ENCODE results near the gene LTBP2.

The LTBP2 gene

DNA sequence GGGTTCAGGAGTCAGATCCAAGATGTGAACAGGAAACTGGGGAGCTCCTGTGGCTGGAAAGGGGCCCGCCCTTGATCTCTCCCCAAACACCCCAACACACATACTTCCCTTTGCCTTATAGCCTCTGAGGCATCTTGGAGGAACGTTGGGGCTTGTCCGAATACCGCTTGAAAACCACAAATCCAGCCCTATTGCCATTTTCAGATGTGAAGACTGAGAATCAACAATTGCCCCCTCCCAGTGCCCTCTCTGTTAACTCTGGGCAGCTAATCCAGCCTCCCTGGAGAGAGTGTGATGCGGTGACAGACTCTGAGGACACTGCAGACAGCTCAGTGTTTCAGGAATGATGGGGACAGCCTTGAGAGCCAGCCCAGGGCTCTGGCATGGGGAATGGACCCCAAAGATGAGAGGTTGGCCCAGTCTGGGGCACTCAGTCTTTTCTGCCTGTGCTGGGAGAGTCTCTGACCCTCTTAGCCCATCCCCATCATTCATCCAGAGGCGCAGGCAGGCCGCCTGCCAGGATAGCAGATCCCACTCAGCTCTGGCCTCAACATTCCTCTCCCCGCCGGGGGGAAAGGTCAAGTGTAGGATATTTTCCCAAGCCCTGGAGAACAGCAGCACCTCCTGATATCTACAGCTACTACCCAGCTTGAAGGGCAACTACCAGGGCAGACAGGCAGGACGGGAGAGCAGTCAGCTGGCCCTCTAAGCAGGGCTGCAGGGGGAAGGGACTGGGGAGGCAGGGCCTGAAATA lies 24.6 kb upstream of the LTBP2 start:
- no peaks in the 10 kb centered on the region for H3K27me3 ChIP-seq (replicated peaks; ENCODE audit: insufficient read depth, low read length)
- DNase-seq: no peak
- H3K4me3 ChIP-seq (ENCODE audit: low read length): no peak overlapping the region
- H3K79me2 ChIP-seq (ENCODE audit: low read length): no peaks in the 10 kb centered on the region
- no peaks in the 10 kb centered on the region for H3K36me3 ChIP-seq (replicated peaks; ENCODE audit: insufficient read depth, low read length)
- H3K27ac ChIP-seq (ENCODE audit: low read length): no peak overlapping the region
- H3K9ac ChIP-seq (ENCODE audit: low read length): no peak overlapping the region
- no peaks in the 10 kb centered on the region for H3K9me3 ChIP-seq (replicated peaks; ENCODE audit: insufficient read depth, low read length)
- H3K4me1 ChIP-seq (ENCODE audit: low read length): no peaks in the 10 kb centered on the region
- H4K20me1 ChIP-seq (ENCODE audit: insufficient read depth, low read length): no peaks in the 10 kb centered on the region
- TF ChIP-seq EZH2phosphoT487 (IDR thresholded peaks at IDR 0.05; ENCODE audit: low read length): no peak
- TF ChIP-seq, protein P1, sequence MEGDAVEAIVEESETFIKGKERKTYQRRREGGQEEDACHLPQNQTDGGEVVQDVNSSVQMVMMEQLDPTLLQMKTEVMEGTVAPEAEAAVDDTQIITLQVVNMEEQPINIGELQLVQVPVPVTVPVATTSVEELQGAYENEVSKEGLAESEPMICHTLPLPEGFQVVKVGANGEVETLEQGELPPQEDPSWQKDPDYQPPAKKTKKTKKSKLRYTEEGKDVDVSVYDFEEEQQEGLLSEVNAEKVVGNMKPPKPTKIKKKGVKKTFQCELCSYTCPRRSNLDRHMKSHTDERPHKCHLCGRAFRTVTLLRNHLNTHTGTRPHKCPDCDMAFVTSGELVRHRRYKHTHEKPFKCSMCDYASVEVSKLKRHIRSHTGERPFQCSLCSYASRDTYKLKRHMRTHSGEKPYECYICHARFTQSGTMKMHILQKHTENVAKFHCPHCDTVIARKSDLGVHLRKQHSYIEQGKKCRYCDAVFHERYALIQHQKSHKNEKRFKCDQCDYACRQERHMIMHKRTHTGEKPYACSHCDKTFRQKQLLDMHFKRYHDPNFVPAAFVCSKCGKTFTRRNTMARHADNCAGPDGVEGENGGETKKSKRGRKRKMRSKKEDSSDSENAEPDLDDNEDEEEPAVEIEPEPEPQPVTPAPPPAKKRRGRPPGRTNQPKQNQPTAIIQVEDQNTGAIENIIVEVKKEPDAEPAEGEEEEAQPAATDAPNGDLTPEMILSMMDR (IDR thresholded peaks at IDR 0.05; ENCODE audit: low read length): no peak
- no peak for TF ChIP-seq EZH2 (optimal IDR thresholded peaks at IDR 0.05; ENCODE audit: low read depth, low read length)
- H3K4me2 ChIP-seq (ENCODE audit: low read depth, low read length): no peak overlapping the region
- no peaks in the 10 kb centered on the region for H3K9me2 ChIP-seq (replicated peaks; ENCODE audit: insufficient read depth, low read length)
- no peaks in the 10 kb centered on the region for H3F3A ChIP-seq (ENCODE audit: insufficient read depth, low read length)
- no peak overlapping the region for H2AFZ ChIP-seq (ENCODE audit: low read length)

DNA sequence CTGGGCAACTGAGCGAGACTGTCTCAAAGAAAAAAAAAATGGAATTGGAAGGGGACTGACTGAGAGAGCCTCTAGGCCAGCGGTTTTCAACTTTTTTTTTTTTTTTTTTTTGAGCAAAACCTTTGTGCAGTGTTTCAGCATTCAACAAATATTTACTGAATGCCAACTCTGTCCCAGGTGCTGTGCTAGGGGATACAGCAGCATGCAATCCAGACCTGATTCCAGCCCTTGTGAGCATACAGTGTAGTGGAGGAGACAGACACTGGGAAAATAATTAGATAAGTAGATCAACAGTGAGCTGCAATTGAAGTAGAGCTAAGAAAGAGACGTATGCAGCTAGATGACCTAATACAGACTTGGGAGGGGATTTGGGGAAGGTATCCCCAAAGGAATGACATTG lies 23.8 kb upstream of the LTBP2 start:
- H3K27ac ChIP-seq (ENCODE audit: low read length): no peak overlapping the region
- no peaks in the 10 kb centered on the region for H3K4me1 ChIP-seq (ENCODE audit: low read length)
- H3K9me3 ChIP-seq (replicated peaks; ENCODE audit: insufficient read depth, low read length): no peaks in the 10 kb centered on the region
- TF ChIP-seq, protein P1 (IDR thresholded peaks at IDR 0.05; ENCODE audit: low read length): no peak
- TF ChIP-seq EZH2 (optimal IDR thresholded peaks at IDR 0.05; ENCODE audit: low read depth, low read length): no peak
- no peak for TF ChIP-seq EZH2phosphoT487 (IDR thresholded peaks at IDR 0.05; ENCODE audit: low read length)
- H3K79me2 ChIP-seq (ENCODE audit: low read length): no peaks in the 10 kb centered on the region
- H3K4me3 ChIP-seq (ENCODE audit: low read length): no peak overlapping the region
- H3K9ac ChIP-seq (ENCODE audit: low read length): no peak overlapping the region
- H4K20me1 ChIP-seq (ENCODE audit: insufficient read depth, low read length): no peaks in the 10 kb centered on the region
- no peaks in the 10 kb centered on the region for H3K36me3 ChIP-seq (replicated peaks; ENCODE audit: insufficient read depth, low read length)
- no peaks in the 10 kb centered on the region for H3K9me2 ChIP-seq (replicated peaks; ENCODE audit: insufficient read depth, low read length)
- no peaks in the 10 kb centered on the region for H3K27me3 ChIP-seq (replicated peaks; ENCODE audit: insufficient read depth, low read length)
- no peak for DNase-seq
- no peaks in the 10 kb centered on the region for H3F3A ChIP-seq (ENCODE audit: insufficient read depth, low read length)
- H2AFZ ChIP-seq (ENCODE audit: low read length): no peak overlapping the region
- H3K4me2 ChIP-seq (ENCODE audit: low read depth, low read length): no peak overlapping the region

DNA sequence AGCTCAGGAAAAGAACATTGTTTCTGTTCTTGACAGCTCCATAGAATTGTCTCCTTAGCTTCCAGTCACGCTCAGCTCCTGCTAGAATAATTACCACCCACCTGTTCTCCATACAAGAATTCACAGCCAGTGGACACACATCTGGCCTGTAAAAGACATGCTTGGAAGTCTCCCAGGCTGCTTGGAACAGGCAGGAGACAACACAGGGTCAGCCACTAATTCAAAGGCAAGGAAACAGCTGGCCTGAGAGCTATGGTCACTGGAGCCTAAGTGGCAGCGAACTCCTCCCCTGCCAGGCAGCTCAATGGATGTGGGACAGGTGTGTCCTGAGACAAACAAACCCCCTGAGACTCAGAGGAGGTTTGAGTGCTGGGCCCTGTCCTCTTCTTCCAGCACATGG lies 22.9 kb upstream of the LTBP2 start:
- H3K4me2 ChIP-seq (ENCODE audit: low read depth, low read length): no peak overlapping the region
- no peaks in the 10 kb centered on the region for H3K4me1 ChIP-seq (ENCODE audit: low read length)
- H4K20me1 ChIP-seq (ENCODE audit: insufficient read depth, low read length): no peaks in the 10 kb centered on the region
- no peaks in the 10 kb centered on the region for H3K9me3 ChIP-seq (replicated peaks; ENCODE audit: insufficient read depth, low read length)
- H3K79me2 ChIP-seq (ENCODE audit: low read length): no peaks in the 10 kb centered on the region
- no peaks in the 10 kb centered on the region for H3F3A ChIP-seq (ENCODE audit: insufficient read depth, low read length)
- H3K27ac ChIP-seq (ENCODE audit: low read length): no peak overlapping the region
- no peaks in the 10 kb centered on the region for H3K27me3 ChIP-seq (replicated peaks; ENCODE audit: insufficient read depth, low read length)
- no peaks in the 10 kb centered on the region for H3K36me3 ChIP-seq (replicated peaks; ENCODE audit: insufficient read depth, low read length)
- no peaks in the 10 kb centered on the region for H3K9me2 ChIP-seq (replicated peaks; ENCODE audit: insufficient read depth, low read length)
- TF ChIP-seq, protein P1 (IDR thresholded peaks at IDR 0.05; ENCODE audit: low read length): no peak
- TF ChIP-seq EZH2 (optimal IDR thresholded peaks at IDR 0.05; ENCODE audit: low read depth, low read length) (no peak), EZH2phosphoT487 (IDR thresholded peaks at IDR 0.05; ENCODE audit: low read length) (no peak)
- H3K9ac ChIP-seq (ENCODE audit: low read length): no peak overlapping the region
- H2AFZ ChIP-seq (ENCODE audit: low read length): no peak overlapping the region
- no peak overlapping the region for H3K4me3 ChIP-seq (ENCODE audit: low read length)
- DNase-seq: no peak

Measured in MM.1S (cell line).